Astrocyte (in vitro differentiated cells and primary cell): ENCODE measurements around the gene STAC2. TPM values are rescaled to one million over a fixed set of nuclear protein-coding genes. Genes with fewer than 3 reads are reported as not detected.

ENCODE experiments used
- DNase-seq: peaks from one replicate; pipeline ENCODE4 v3.0.0-alpha.2; 2010; ENCODE audit warnings: low read depth
- FAIRE-seq: peaks from 2 replicates; lab custom pipeline; 2011; peaks lifted over from hg19 to GRCh38; lab: Jason Lieb, UNC
- H2AFZ ChIP-seq: 2 replicates; pipeline ENCODE4 v1.6.0; 2012; ENCODE audit warnings: low read depth, low read length, inconsistent platforms
- H3K27ac ChIP-seq: 2 replicates; pipeline ENCODE4 v1.5.1; 2011; ENCODE audit warnings: low read depth, low read length, inconsistent platforms
- H3K27me3 ChIP-seq: 2 replicates; pipeline ENCODE4 v1.6.0; 2011; ENCODE audit warnings: low read length, inconsistent platforms; ENCODE audit not compliant: insufficient read depth
- H3K36me3 ChIP-seq: 2 replicates; pipeline ENCODE4 v1.5.1; 2011; ENCODE audit warnings: low read length, inconsistent platforms; ENCODE audit not compliant: insufficient read depth
- H3K4me1 ChIP-seq: 2 replicates; pipeline ENCODE4 v1.5.1; 2011; ENCODE audit warnings: low read length, inconsistent platforms; ENCODE audit not compliant: insufficient read depth
- H3K4me2 ChIP-seq: 2 replicates; pipeline ENCODE4 v1.6.0; 2012; ENCODE audit warnings: low read length, inconsistent platforms
- H3K4me3 ChIP-seq: 2 replicates; pipeline ENCODE4 v1.5.1; 2011; ENCODE audit warnings: low read depth, mild to moderate bottlenecking, low read length, inconsistent platforms; ENCODE audit not compliant: insufficient read depth
- H3K79me2 ChIP-seq: 2 replicates; pipeline ENCODE4 v1.6.0; 2012; ENCODE audit warnings: mild to moderate bottlenecking, low read length, inconsistent platforms; ENCODE audit not compliant: insufficient read depth
- H3K9ac ChIP-seq: 2 replicates; pipeline ENCODE4 v1.6.0; 2012; ENCODE audit warnings: mild to moderate bottlenecking, low read length, inconsistent platforms
- H3K9me3 ChIP-seq: 2 replicates; pipeline ENCODE4 v1.5.1; 2012; ENCODE audit warnings: low read depth, mild to moderate bottlenecking, low read length, inconsistent platforms; ENCODE audit not compliant: insufficient read depth
- H4K20me1 ChIP-seq: 2 replicates; pipeline ENCODE4 v1.6.0; 2012; ENCODE audit warnings: low read length, inconsistent platforms; ENCODE audit not compliant: insufficient read depth
- H3K27ac Mint-ChIP-seq: one replicate; pipeline ENCODE4 v1.8.0; 2021; ENCODE audit warnings: mild to moderate bottlenecking, mixed read lengths; ENCODE audit not compliant: unreplicated experiment
- H3K27me3 Mint-ChIP-seq: one replicate; pipeline ENCODE4 v1.8.0; 2021; ENCODE audit warnings: low read depth, mixed read lengths; ENCODE audit not compliant: unreplicated experiment
- H3K36me3 Mint-ChIP-seq: one replicate; pipeline ENCODE4 v1.8.0; 2021; ENCODE audit warnings: low read depth, mixed read lengths; ENCODE audit not compliant: unreplicated experiment
- H3K4me1 Mint-ChIP-seq: one replicate; pipeline ENCODE4 v1.8.0; 2021; ENCODE audit warnings: low read depth, mixed read lengths; ENCODE audit not compliant: unreplicated experiment
- H3K4me3 Mint-ChIP-seq: one replicate; pipeline ENCODE4 v1.8.0; 2021; ENCODE audit warnings: mild to moderate bottlenecking, moderate library complexity, mixed read lengths; ENCODE audit not compliant: unreplicated experiment
- H3K9me3 Mint-ChIP-seq: one replicate; pipeline ENCODE4 v1.8.0; 2021; ENCODE audit warnings: mild to moderate bottlenecking, mixed read lengths; ENCODE audit not compliant: unreplicated experiment
- EZH2 ChIP-seq: IDR thresholded peaks from 2 replicates; pipeline ENCODE4 v1.6.1; 2012; ENCODE audit warnings: mild to moderate bottlenecking, low read length, inconsistent platforms; ENCODE audit not compliant: insufficient read depth
- total RNA-seq: library from RNA; stranded (reverse); gene quantifications from 2 replicates; pipeline ENCODE4 v1.2.1, GENCODE V29; 2021
- TF ChIP-seq, protein P1 (sequence below): IDR thresholded peaks from 2 replicates; pipeline ENCODE4 v1.5.1; 2011; ENCODE audit warnings: low read depth, mild to moderate bottlenecking, inconsistent platforms, low read length, moderate library complexity; ENCODE audit not compliant: insufficient read depth

The STAC2 gene
- total RNA-seq, 1 donor from 2014 or later = not detected

DNA sequence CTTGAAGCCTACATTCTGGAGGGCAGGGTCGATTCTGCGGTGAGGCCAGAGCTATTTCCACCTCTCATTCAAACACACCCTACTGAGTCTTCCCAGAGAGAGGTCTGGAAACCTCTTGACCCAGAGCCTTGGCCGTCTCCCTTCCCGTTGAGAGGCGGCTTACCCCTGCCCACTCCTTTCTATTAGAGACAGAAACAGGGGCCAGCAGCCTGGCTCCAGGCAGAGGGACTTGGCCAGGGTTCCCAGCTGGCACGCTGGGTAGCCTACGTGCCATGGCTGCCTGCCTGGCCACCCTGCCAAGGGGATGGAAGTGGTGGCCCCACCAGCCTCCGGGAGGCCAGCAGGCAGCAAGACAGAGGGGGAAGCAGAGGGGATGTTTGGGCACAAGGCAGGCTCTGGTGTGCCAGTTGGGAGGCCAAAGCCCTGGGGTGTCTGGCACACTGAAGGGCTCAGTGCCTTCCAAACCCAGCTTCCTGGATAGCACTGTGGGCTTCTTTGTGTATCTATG, 6.0 kb downstream of the STAC2 start:
- Mint-ChIP-seq H3K4me3 (no peak overlapping the region), H3K27ac (no peak overlapping the region), H3K4me1 (peaks cover 2% of the 10 kb centered on the region), H3K27me3 (peaks cover 67% of the 10 kb centered on the region), H3K9me3 (no peaks in the 10 kb centered on the region), H3K36me3 (no peaks in the 10 kb centered on the region)
- Histone ChIP-seq H3K4me3 (no peak overlapping the region), H3K79me2 (no peaks in the 10 kb centered on the region), H3K9me3 (no peaks in the 10 kb centered on the region), H4K20me1 (no peaks in the 10 kb centered on the region), H3K9ac (no peak overlapping the region), H3K27ac (no peak overlapping the region), H3K4me2 (no peak overlapping the region), H3K27me3 (peaks cover 33% of the 10 kb centered on the region), H3K36me3 (no peaks in the 10 kb centered on the region), H3K4me1 (no peaks in the 10 kb centered on the region), H2AFZ (no peak overlapping the region)
- no peak for FAIRE-seq
- TF ChIP-seq EZH2 = no peak
- TF ChIP-seq, protein P1, sequence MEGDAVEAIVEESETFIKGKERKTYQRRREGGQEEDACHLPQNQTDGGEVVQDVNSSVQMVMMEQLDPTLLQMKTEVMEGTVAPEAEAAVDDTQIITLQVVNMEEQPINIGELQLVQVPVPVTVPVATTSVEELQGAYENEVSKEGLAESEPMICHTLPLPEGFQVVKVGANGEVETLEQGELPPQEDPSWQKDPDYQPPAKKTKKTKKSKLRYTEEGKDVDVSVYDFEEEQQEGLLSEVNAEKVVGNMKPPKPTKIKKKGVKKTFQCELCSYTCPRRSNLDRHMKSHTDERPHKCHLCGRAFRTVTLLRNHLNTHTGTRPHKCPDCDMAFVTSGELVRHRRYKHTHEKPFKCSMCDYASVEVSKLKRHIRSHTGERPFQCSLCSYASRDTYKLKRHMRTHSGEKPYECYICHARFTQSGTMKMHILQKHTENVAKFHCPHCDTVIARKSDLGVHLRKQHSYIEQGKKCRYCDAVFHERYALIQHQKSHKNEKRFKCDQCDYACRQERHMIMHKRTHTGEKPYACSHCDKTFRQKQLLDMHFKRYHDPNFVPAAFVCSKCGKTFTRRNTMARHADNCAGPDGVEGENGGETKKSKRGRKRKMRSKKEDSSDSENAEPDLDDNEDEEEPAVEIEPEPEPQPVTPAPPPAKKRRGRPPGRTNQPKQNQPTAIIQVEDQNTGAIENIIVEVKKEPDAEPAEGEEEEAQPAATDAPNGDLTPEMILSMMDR = no peak
- no peak for DNase-seq

GRCh38 chr17:39218906-39219305, 6.8 kb downstream of the STAC2 start:
- Mint-ChIP-seq H3K9me3 (no peaks in the 10 kb centered on the region), H3K36me3 (no peaks in the 10 kb centered on the region), H3K27me3 (peaks cover 64% of the 10 kb centered on the region), H3K27ac (no peak overlapping the region), H3K4me1 (peaks cover 2% of the 10 kb centered on the region), H3K4me3 (no peak overlapping the region)
- Histone ChIP-seq H3K9me3 (no peaks in the 10 kb centered on the region), H3K4me3 (no peak overlapping the region), H3K27me3 (peaks cover 25% of the 10 kb centered on the region), H3K79me2 (no peaks in the 10 kb centered on the region), H3K4me1 (no peaks in the 10 kb centered on the region), H3K27ac (no peak overlapping the region), H2AFZ (no peak overlapping the region), H3K9ac (no peak overlapping the region), H3K36me3 (no peaks in the 10 kb centered on the region), H4K20me1 (no peaks in the 10 kb centered on the region), H3K4me2 (no peak overlapping the region)
- no peak for TF ChIP-seq EZH2
- TF ChIP-seq, protein P1 = no peak
- FAIRE-seq (no peak), DNase-seq (no peak)

DNA sequence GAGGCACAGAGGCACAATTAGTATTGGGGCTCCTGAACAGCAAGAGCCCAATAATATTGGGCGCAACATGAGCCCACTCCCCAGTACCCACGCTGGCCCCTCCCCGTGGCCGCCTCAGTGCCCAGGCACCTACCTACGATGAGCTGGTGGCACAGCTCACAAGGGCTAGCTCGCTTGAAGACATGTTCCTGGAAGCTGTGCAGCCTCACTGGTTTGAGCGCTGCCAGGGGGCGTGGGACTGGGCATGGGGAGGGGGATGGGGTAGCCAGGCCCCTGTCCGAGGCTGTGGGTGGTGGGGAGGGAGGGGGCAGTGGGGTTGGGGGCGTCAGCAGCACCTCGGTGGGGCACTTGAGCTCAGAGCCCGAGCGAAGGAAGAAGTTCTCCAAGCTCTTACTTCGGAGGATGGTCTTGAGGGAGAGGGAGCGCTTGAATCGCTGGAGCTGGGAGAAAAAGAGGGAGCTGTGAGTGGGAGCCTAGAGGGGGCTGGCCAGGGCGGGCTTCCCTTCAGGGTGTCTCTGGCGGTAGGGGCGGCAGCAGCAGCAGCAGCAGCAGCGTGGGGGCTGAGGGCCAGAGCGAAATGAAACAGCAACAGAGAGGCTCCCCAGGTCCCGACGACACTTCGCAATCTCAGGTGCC, 7.9 kb downstream of the STAC2 start:
- Histone ChIP-seq H3K36me3 (no peaks in the 10 kb centered on the region), H3K79me2 (no peaks in the 10 kb centered on the region), H3K9me3 (no peaks in the 10 kb centered on the region), H3K27ac (no peak overlapping the region), H3K27me3 (peaks cover 20% of the 10 kb centered on the region), H4K20me1 (no peaks in the 10 kb centered on the region), H3K4me1 (no peaks in the 10 kb centered on the region), H3K9ac (no peak overlapping the region), H2AFZ (no peak overlapping the region), H3K4me2 (no peak overlapping the region), H3K4me3 (no peak overlapping the region)
- no peak for FAIRE-seq
- no peak for DNase-seq
- Mint-ChIP-seq H3K4me1 (peaks cover 2% of the 10 kb centered on the region), H3K9me3 (no peaks in the 10 kb centered on the region), H3K27ac (no peak overlapping the region), H3K27me3 (peaks cover 57% of the 10 kb centered on the region), H3K36me3 (no peaks in the 10 kb centered on the region), H3K4me3 (no peak overlapping the region)
- no peak for TF ChIP-seq EZH2
- TF ChIP-seq, protein P1 = no peak
